ENCODE results near the gene GRK2. TPM values are rescaled to one million over a fixed set of nuclear protein-coding genes. Genes with fewer than 3 reads are reported as not detected.

GRK2 gene
- total and polyA plus RNA-seq, 9 of the 15 experiments (the other 6 are each of a cell fraction or from before 2014, with no cell fraction given) = 0.24 to 95.8 (median 56.5) TPM

GRCh38 chr11:67289226-67289650, 23.0 kb downstream of the GRK2 start, which contains the start of gene ANKRD13D (continued):
- TF ChIP-seq GMEB1 (CRISPR knock-in tag; IDR thresholded peaks at IDR 0.05) (0 out of 2 replicates have a peak, but pooled peaks have one; percentile 7), SMAD4 (CRISPR knock-in tag; conservative IDR thresholded peaks at IDR 0.05) (0 out of 2 replicates have a peak, but pooled peaks have one; percentile 7), PCBP1 (IDR thresholded peaks at IDR 0.05; ENCODE audit: low read depth, low read length, poor library complexity, severe bottlenecking) (no peak), SRSF9 (IDR thresholded peaks at IDR 0.05; ENCODE audit: borderline replicate concordance, low read depth, low read length) (no peak), MITF (IDR thresholded peaks at IDR 0.05) (no peak), ZFX (CRISPR knock-in tag; IDR thresholded peaks at IDR 0.05) (peak; percentile 11; the same call in 1 of the 2 replicates), NR1H2 (CRISPR knock-in tag; IDR thresholded peaks at IDR 0.05) (0 out of 2 replicates have a peak, but pooled peaks have one; percentile 46), PTRF (tag; IDR thresholded peaks at IDR 0.05) (no peak), THRAP3 (IDR thresholded peaks at IDR 0.05; ENCODE audit: borderline replicate concordance) (no peak), CHCHD3 (CRISPR knock-in tag; IDR thresholded peaks at IDR 0.05) (no peak), CEBPZ (IDR thresholded peaks at IDR 0.05; ENCODE audit: borderline replicate concordance, low read depth, low read length) (no peak), LARP7 (IDR thresholded peaks at IDR 0.05) (no peak), BRF2 (IDR thresholded peaks at IDR 0.05; ENCODE audit: borderline replicate concordance, insufficient read depth, insufficient read length) (no peak), TBL1XR1 (IDR thresholded peaks at IDR 0.05; ENCODE audit: low read length in 2 of 2) (no peak), ELF2 (CRISPR knock-in tag; IDR thresholded peaks at IDR 0.05) (no peak), CBX5 (IDR thresholded peaks at IDR 0.05; ENCODE audit: borderline replicate concordance, low read depth) (no peak), RBM39 (optimal IDR thresholded peaks at IDR 0.05; ENCODE audit: low read depth, low read length) (no peak), GATAD2A (IDR thresholded peaks at IDR 0.05) (no peak), RBM17 (IDR thresholded peaks at IDR 0.05; ENCODE audit: borderline replicate concordance, low read depth, low read length) (no peak), ZNF778 (CRISPR knock-in tag; IDR thresholded peaks at IDR 0.05) (no peak), NONO (IDR thresholded peaks at IDR 0.05; ENCODE audit: low read depth in 2 of 2, low read length in 1 of 2) (peak in 1 of 2 experiments; percentile 52; a peak in 2 of 4 replicates), MTA3 (IDR thresholded peaks at IDR 0.05; ENCODE audit: borderline replicate concordance) (no peak)

Measured in K562 (cell line).